Tibial nerve (tissue), 4 donors: ENCODE results near the gene TTC28.

Experiments used
- CTCF ChIP-seq, 5 experiments: fragments of 200-600 bp in 3 of 5; fragments of 450-650 bp in 2 of 5; sonication (generic) in 3 of 5; IDR thresholded peaks; one replicate each; pipeline ENCODE4 v1.5.1; 2016 to 2019; ENCODE audit warnings: antibody characterized with exemption in 5 of 5, mild to moderate bottlenecking in 3 of 5, moderate library complexity in 2 of 5
- EP300 ChIP-seq, 2 donors: sonication (generic); formaldehyde crosslinking; IDR thresholded peaks; one replicate each; pipeline ENCODE4 v1.6.1; 2017; ENCODE audit warnings: antibody characterized with exemption in 2 of 2, mild to moderate bottlenecking in 1 of 2

GRCh38 chr22:28241656-28242290 lies 437.9 kb downstream of the TTC28 start:
- TF ChIP-seq EP300 (IDR thresholded peaks at IDR 0.05) (no peak), CTCF (IDR thresholded peaks at IDR 0.05) (no peak)
